Cerebellar nuclear complex (tissue), 1 donor: ENCODE data around the gene FAF1.

Source experiments
- DNase-seq, 2 experiments: peaks; one replicate each; lab custom pipeline; 2025; lab: John Stamatoyannopoulos, UW

The FAF1 gene

DNA sequence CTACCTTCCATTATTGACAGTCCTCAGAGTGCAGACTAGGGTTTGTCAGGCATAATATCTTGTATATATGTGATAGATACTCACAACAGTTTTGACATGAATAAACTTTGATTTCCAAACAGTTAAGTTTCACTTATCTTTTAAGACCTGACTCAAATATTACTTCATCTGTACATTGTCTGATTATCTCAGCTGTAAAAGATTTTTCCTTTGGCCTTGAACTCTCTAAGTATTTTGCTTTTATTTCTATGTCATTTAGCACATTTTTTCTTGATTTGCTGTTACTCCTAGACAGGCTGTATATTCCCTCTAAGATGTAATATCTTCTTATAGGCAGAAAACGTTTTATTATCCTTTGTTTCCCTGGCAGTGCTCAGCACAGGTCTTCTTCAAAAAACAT lies 471.2 kb downstream of the FAF1 start:
- DNase-seq = no peak

DNA sequence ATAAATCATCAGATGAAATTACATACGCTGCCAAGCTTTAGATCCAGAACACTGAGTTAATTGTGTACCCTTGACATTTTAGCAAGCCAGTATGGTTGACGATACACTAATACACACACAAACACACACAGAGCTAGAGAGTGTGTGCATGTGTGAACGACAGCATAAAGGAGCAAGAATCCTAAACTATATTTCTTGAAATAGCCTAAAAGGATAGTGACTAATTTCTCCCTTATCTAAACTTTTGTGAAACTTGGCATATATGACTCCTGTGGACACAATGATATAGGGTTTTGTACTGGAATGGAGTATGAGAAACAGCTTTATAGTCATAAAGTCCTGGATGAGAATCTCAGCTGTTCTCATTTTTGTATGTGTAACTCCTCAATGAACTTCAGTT lies 471.7 kb downstream of the FAF1 start:
- no peak for DNase-seq

DNA sequence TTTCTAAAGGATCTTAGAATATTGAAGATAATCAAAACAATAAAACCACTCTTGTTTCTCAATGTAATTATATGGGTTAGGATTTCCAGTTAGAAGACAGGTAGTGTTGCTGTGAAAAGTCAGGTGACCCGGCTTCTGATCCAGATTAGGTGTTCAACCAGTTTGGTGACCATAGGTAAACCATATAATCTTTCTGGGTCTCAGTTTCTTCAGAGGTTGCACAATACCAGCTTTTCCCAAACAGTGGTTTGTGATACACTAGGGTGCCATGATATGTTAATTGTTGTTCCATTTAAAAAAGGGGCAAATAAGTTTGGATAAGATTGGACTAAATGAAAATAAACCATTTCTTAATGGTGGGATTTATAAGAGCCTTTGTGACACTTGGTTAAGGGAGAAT lies 472.3 kb downstream of the FAF1 start:
- no peak for DNase-seq

DNA sequence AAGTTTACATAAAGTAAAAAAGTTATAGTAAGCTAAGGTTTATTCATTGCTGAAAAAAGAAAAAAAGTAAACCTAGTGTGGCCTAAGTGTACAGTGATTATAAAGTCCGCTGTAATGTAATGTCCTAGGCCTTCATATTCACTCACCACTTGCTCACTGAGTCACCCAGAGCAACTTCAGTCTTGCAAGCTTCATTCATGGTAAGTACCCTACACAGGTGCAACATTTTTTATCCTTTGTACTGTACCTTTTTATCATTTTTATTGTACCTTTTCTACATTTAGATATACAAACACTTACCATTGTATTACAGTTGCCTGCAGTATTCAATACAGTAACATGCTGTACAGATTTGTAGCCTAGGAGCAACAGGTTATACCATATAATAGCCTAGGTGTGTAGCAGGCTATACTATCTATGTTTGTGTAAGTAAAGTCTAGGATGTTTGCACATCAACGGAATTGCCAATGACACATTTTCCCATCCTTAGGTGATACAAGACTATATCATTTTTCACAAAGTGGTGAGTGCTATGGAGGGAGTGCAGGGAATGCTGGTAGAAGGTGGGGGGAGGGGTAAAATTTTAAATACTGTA lies 478.8 kb downstream of the FAF1 start:
- no peak for DNase-seq

DNA sequence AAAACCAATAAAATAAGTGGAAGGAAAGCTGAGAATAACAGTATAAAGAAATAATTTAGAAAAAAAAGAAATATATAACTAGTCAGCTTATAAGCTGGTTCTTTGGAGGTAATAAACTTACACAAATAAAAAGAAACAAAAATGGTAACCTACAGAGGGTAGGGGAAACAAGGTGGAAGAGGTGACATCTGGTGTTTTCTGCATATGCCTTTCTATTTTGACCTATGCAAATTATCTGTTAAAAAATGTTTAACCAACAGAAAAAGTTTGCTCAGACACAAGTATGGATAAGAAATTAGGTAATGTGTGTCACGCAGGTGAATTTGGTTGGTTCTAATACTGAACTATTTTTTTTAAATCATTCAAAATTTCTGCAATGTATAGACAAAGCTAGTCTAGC lies 483.3 kb downstream of the FAF1 start:
- no peak for DNase-seq

DNA sequence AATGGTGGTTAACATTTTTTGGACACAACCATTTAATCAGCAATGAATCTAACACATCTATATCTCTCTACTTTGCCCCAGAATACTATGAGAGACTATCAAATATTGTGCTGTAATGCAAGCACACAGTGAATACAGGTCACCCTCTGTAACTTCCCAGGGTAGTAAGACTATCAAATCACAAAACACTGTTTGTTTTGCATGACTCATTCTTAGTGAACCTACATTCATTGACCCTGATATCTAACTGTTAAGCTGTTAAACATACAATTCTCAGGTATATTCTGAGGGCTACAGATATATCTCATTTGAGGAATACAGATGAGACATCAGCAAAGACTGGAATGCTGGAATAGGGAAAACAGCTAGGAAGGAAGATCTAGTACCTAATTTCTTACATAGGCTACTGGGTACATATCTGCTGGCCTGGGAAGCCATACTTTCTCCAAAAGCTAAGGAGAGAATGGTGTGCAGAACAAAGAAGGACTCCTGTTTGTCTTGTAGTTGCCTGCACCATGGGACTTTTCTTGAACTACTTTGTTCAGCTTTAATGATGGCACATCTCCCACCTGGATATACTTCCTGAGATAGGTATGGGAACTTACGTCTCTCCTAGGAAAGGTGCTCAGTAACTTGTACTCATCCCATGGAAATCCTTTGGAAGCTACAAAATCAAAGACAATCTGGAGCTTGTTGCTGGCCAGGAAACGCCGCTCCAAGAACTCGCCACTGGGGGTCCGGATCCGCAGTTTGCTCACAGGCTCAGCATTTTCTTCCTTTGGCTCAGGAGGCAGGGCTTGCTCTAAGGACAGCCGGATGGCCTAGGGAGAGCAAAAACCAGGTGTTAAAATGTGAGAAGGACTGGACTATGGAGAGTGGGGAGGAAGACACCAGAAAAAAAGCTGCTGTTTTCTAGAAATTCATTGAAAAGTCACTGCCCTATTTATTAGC lies 484.9 kb downstream of the FAF1 start:
- no peak for DNase-seq

DNA sequence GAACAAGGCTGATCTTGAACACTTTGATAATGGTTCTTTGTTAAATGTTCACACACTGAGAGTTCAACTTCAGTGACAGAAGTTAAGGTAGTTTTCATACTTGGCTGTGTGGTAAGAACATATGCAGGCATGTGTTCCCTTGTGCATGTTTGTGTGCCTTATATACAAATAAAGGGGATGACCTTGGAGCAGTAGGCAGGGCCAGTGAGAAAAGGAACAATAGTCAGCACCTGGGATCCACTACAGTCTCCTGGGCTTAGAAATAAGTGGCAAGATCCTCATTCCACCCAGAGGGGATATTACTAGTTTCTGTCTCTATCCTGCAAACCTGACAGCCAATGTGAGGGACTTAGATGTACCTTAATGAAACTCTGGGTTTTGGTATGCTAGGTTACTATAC lies 486.6 kb downstream of the FAF1 start:
- DNase-seq = no peak

DNA sequence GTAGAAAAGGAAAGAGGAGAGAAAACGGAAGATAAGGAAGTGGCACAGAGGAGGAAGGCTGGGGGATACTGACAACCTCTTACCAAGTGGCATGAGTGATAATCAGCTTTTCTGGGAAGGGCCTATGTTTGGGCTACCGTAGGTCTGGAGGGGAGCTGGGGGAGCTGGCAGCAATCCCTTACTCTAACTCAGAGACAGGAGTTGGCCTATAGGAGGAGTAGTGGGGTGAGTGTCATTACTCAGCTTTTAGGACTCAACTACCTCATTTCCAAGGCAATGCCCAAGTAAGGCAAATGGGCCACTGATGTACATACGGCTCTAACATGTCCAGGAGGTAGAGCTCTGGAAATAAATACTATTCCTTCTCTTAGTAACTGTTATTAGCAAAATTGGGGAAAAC lies 488.1 kb downstream of the FAF1 start:
- no peak for DNase-seq

DNA sequence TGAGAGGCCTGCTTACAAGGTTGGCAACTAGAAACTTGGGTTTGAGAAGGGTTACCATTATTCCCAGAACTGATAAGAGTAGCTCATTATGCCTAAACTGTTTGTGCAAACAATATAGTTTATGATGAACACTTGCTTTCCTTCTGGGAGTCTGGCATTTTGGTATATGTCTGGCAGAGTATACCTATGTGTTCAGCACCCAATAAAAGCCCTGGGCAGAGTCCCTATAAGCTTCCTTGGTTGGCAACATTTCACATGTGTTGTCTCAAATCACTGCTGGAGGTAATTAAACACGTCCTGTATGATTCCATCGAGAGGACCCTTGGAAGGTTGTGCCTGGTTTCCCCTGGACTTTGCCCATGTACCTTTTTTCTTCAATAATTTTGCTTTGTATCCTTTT lies 497.1 kb downstream of the FAF1 start:
- DNase-seq = no peak

DNA sequence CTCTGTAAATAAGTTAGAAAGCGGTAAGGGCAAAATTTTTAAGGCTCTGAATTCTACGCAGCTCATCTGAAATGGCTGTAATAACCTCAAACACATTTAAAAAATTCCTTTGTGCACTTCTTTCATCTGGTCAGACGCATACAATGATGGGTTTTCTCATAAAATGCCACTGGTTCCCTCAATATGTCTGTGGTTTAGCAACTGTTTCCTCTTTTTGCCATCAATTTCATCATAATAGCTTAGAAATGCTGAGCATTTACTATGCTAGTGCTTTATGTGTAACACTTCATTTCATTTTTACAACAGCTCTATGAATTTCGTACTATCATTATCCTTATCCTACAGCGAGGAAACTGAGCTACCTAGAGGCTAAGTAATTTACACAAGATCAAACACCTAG lies 501.6 kb downstream of the FAF1 start:
- no peak for DNase-seq

DNA sequence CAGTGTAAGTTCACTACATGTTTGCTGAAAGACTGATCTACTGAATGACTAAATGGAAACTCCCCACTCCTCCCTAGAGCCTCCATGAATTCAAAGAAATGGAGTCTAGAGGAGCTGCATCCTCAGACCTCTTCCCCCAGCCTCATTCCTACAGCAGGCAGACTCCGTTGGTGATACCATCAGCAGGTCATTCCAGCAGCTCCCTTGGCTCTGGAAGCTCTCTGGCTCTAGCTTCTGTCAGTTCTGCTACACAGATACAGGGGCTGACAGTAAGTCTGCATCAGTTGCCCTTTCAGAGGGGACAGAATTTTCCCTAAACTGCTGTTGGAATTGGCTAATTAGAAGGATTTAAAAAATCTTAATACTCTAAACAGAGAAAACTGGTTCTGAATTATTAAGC lies 505.2 kb downstream of the FAF1 start:
- DNase-seq = no peak

DNA sequence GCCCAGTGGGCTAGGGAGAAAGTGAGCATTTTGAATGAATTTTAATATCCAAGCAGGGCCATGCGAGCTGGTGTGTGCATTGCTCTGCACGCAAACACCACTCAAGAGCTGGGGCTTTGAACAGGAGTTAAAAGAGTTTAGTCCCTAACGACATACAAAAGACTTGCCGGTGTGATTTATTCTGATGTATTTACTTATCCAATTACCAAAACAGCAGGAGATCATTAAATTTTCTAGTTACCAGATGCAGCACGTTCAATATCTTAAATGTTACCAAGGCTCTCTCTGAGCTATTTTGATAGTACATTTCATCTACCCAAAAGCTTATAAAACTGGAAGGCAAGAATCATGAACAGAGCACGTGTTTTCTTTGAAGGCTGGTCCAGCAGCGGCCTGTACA lies 506.8 kb downstream of the FAF1 start:
- DNase-seq = no peak

DNA sequence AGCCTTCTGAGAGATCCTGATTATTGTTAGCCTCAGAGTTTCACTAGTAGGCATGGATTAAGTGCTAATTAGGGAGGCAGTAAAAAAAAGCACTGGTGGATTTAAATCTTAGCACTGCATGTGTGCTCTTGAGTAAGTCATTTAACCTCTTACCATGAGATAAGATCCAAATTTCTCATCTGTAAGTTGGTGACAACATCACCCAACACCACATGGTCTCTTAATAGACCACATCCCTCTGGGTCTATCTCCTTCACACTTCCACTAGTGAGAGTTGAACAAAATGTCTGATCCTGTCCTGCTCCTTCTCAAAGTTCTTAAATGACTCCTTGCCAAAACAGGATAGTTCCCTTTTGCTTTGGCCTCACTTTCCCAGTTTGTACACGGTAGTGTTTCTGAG lies 507.4 kb downstream of the FAF1 start:
- DNase-seq = no peak

DNA sequence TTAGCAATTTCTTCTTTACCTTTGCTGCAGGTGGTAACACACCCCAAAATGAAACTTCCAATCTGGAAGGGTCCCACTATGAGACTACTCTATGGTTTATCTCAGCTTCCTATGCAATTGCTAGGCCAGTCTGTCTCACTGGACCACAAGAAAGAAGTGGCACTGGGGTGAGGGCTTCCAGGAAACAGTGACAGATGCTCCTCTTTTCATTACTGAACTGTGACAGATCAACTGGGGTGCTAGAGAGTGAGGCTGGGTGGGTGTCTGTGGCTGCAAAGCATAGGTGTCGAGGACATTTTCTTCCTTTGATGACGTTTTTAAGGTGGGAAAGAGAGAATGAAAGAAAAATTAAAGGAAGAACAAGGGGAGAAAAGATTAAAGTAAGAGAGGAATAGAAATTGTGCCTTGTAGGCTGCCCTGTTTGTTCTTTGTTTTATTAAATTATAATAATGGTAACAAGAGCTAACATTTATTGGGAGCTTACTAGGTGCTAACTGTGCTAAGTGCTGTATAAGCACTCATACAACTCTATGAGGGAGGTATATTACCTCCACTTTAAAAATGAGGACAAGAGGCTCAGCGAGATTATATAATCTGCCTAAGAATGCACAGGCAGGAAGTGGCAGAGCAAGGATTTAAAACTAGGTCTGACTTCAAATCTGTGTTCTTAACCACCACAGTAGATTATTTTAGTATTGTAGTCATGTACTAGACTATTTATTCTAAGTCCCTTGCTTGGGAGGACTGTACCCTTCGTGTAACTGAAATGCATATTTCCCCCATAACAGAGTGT lies 509.0 kb downstream of the FAF1 start:
- DNase-seq = no peak

DNA sequence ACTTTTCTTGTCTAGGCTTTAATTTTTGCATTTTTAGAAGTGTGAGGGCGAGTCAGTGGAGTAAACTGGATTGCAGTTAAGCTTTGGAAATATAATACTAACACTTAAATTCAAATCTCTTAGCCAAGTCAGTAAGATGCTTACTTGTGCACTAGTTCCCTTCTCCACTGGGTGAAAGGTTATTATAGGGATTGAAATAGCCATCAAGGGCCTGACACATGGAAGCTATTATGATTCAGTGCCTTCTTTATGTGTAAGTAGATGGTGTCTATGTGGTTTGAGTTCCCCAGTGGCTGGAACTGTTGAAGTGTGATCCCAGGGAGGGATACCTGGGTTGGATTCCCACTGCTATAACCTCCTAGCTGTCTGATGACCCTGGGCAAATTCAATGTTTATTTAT lies 512.1 kb downstream of the FAF1 start:
- no peak for DNase-seq

DNA sequence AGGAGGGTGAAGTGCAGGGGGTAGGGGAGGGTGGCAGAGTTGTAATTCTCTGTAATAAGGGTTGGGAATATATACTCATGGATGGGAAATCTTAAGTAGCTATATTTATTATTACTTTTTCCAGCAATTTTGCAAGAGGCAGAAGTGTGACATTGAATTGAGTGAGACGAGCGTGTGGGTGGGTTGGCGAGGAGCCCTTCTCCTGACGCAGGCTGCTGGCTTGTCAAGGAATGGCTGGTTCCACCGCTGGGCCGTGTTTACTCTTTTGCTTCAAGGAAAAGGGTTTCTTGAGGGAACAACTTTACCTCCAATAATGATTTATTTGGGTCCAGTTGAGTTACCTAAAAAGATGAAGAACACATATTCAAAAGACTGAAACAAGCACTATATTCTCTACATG lies 518.9 kb downstream of the FAF1 start:
- no peak for DNase-seq

DNA sequence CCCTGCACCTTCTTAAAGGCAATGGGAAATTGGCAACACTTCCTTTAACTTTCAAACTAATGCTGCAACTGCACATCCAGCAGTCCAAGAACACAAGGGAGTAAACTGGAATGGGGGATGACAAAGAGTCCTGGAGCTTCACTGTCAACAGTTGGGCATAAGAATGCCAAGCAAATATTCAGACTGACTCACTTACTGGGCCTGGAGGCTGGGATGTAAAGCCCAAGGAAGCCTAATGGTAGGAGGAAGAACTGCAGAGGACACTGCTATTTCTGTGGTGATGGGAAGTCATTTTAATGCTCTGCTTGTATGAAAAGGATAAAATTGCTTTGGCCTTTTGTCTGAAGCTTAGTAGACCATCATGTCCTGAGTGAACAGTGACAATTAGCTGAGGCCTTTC lies 521.1 kb downstream of the FAF1 start:
- DNase-seq = no peak

DNA sequence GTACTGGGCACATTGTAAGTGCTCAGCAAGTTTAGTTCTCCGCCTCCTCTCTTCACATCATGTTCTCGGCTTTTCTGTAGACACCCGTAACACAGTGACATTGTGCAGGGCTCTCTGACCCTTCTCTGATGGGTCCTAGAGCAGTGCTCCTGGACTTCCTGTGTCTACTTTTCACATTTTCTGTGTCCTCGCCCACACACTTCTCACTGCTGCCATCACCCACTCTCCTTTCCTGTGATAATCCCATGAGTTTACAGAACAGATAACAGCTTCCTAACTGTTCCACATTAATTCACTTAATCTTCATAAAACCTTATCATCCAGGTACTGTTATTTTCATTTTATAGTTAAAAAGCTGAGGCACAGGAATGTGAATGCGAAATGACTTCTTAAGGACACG lies 523.6 kb downstream of the FAF1 start:
- DNase-seq = no peak

DNA sequence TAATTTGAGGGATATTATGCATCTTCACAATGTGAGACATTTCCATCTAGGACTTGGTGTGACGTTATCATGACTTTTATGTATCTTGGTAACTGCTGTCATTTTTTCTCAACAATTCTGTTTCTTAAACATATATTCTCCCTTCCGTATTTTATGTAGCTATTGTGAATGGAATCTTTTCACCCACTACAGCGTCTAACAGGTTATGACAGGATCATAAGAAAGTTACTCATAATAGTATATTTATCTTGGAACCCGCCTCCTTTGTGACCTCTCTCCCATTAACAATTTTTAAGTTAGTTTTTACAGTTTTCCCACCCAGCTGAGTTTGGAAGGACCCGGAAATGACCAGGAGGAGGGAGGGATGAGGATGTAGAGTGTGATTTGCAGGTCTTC lies 530.1 kb downstream of the FAF1 start:
- DNase-seq = no peak

DNA sequence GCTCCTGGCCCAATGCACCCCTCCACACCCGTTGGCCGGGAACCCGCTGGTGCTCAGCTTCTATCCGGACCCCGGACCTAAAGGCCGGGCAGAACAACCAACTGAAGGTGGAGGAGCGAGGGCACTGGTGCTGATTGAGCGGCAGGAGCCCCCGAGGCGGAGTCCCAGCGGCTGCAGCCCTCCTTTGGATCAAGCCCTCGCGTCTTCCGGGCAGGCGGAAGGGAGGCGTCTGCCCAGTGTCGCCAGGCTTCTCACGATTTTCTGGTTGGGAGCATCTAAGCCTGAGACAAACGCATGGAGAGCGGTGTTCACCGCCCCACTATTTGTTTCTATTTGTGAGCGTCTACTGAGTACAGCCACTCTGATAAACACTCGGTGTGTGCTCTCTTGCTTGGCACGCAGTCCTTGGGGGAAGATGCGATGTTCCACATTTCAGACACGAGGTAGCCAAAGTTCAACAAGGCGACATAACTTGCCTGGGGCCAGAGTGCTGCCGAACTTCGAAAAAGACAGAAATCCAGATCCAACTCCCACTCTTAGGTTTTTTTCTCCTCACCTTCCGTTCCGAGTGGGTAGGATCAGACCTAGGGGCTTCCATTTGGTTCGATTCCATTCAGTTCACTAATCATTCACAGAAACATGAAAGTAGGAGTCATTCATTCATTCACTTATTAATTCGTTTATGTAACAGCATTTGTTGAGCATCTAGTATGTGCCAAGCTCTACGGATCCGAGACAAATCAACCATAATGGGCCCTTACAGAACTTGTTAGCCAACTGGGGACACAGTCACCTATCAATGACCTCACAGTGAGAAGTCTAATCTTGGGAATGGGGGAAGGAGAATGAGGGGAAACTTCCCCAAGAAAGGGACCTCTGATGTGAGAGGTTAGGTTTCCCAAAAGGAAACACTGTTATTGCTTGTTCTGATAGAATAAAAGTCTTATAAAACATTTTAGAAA lies 532.0 kb downstream of the FAF1 start:
- DNase-seq = no peak

DNA sequence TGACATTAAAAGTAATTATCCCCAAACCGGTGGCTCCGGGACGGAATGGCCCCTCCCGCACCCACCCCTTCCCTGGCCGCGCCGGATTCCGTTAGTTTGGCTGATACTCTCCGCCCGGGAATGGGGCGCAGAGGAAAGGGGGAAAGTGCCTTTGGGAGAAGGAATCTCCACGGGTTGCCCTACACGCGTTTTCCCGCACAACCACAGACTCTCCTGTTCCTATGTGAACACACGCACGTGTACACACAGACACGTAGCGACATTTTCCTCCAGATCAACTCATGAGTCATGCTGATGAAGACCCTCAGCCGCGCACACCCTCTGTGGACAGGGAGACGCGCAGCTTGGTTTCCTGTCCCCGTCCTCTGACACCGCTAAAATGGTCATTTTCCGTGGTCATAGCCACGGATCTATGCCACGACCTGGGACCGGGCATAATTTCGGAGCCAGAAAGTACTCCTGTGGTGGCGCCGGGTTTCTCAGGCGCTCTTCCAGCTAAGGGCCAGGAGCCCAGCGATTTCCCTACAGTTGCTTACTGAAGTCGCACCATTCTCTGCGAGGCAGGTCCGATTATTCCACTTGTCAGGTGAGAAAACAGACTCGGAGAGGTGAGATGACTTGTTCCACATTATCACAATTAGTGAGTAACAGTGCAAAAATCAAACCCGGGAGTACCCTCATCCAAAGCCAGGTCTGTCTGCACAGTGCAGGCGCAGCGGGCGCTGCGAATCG lies 532.8 kb downstream of the FAF1 start:
- no peak for DNase-seq
